ENCODE data around the gene SORCS2. TPM values are rescaled to one million over a fixed set of nuclear protein-coding genes. Genes with fewer than 3 reads are reported as not detected.
A peak's percentile ranks its signal among the peaks of the same experiment; 100 is the strongest.

Gene SORCS2
- total and polyA plus RNA-seq, 3 donors from 2014 or later: 2.7 to 4.6 (median 2.9) TPM

- WGBS, 2 donors: 94 to 100% methylated on average over 1 to 2 of the region's 2 CpGs
- Histone ChIP-seq H3K4me1 (no peaks in the 10 kb centered on the region), H3K27ac (no peak overlapping the region)
Measured at GRCh38 chr4:7288751-7289523, 96.6 kb downstream of the SORCS2 start.

DNA sequence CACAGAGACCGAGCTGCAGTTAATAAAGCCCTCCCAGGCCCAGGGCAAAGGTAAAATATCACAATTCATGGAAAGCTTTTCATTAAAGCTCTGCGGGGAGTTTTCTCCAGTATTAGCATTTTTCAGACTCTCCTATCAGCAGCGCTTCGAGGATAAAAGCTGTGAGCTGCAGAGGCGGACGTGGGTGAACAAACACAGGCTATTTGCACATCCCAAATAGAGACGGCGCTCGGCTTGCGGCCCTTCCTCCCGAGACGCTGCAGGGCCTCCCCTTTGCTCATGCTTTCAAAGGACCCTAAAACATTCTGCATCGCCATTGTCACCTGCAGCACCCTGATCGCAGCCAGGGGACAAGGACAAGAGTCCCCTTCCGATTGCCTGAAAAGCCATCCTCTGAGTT lies 97.3 kb downstream of the SORCS2 start:
- no peaks in the 10 kb centered on the region for H3K36me3 ChIP-seq (ENCODE audit: low read depth, missing control alignments)
- WGBS, 2 donors: 47 to 76% methylated on average over 6 to 15 of the region's 15 CpGs
- no peak overlapping the region for H3K27ac ChIP-seq
- TF ChIP-seq, protein P1, sequence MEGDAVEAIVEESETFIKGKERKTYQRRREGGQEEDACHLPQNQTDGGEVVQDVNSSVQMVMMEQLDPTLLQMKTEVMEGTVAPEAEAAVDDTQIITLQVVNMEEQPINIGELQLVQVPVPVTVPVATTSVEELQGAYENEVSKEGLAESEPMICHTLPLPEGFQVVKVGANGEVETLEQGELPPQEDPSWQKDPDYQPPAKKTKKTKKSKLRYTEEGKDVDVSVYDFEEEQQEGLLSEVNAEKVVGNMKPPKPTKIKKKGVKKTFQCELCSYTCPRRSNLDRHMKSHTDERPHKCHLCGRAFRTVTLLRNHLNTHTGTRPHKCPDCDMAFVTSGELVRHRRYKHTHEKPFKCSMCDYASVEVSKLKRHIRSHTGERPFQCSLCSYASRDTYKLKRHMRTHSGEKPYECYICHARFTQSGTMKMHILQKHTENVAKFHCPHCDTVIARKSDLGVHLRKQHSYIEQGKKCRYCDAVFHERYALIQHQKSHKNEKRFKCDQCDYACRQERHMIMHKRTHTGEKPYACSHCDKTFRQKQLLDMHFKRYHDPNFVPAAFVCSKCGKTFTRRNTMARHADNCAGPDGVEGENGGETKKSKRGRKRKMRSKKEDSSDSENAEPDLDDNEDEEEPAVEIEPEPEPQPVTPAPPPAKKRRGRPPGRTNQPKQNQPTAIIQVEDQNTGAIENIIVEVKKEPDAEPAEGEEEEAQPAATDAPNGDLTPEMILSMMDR (IDR thresholded peaks at IDR 0.05): no peak
- TF ChIP-seq POLR2A (IDR thresholded peaks at IDR 0.05): no peak
- H3K27me3 ChIP-seq: no peaks in the 10 kb centered on the region
- H3K9me3 ChIP-seq: no peaks in the 10 kb centered on the region
- H3K4me1 ChIP-seq: no peaks in the 10 kb centered on the region
- no peak for DNase-seq
- intact Hi-C loops (cut with DNase I; ENCODE audit: low total_unique reads): no loop called here
- no peak overlapping the region for H3K4me3 ChIP-seq

More at GRCh38 chr4:7288751-7289523, 96.6 kb downstream of the SORCS2 start:
- Histone ChIP-seq H3K9me3 (no peaks in the 10 kb centered on the region), H3K36me3 (ENCODE audit: low read depth, missing control alignments) (no peaks in the 10 kb centered on the region), H3K4me3 (no peak overlapping the region), H3K27me3 (no peaks in the 10 kb centered on the region)
- intact Hi-C loops (cut with DNase I; ENCODE audit: low total_unique reads): no loop called here
- DNase-seq: no peak
- no peak for TF ChIP-seq POLR2A (IDR thresholded peaks at IDR 0.05)

DNA sequence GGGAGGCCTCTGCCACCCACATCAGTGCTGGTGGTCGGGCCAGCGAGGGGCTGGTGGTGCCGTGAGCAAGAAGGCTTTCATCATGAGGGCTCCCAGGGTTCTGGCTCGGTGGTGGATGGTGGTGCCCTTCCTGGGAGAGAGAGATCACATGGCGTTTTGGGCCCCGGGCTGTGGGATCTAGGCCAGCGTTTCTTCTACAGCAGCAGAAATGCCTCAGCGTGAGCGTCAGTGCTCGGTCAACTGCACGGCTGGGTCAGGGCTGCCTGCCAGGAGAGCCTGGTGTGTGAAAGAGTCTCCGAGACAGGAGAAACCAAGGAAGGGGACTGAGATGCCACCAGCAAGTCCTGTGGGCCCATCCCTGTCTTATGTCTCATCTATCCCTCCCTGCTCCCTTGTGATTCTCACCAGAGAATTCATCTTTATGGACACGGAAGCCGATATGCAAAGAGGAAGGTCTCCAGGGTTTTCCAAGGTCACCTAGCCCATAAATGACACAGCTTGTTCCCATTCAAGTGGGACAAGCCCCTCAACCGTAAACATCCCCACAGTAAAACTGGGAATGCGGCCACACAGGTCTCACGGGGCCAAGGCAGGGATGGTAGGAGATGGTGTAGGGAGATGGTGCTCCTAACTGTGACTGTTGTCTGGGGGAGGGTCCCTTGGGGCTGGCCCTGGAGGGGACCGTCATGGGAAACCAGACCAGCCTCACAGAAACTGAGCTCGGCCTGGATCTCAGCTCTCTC lies 99.2 kb downstream of the SORCS2 start:
- no peak for TF ChIP-seq POLR2A (IDR thresholded peaks at IDR 0.05)
- TF ChIP-seq, protein P1 (IDR thresholded peaks at IDR 0.05): no peak
- no peak overlapping the region for H3K27ac ChIP-seq
- no peak overlapping the region for H3K4me3 ChIP-seq
- peak; percentile 34 for DNase-seq
- no peaks in the 10 kb centered on the region for H3K27me3 ChIP-seq
- H3K4me1 ChIP-seq: peaks cover 6% of the 10 kb centered on the region
- intact Hi-C loops (cut with DNase I; ENCODE audit: low total_unique reads): loop anchor here (10.0 kb wide), 1 partner anchor 97 kb away; the partner anchor contains the start of gene SORCS2
- no peaks in the 10 kb centered on the region for H3K36me3 ChIP-seq (ENCODE audit: low read depth, missing control alignments)
- WGBS, 2 donors: 75 to 82% methylated on average over 18 to 19 of the region's 19 CpGs
- H3K9me3 ChIP-seq: no peaks in the 10 kb centered on the region

DNA sequence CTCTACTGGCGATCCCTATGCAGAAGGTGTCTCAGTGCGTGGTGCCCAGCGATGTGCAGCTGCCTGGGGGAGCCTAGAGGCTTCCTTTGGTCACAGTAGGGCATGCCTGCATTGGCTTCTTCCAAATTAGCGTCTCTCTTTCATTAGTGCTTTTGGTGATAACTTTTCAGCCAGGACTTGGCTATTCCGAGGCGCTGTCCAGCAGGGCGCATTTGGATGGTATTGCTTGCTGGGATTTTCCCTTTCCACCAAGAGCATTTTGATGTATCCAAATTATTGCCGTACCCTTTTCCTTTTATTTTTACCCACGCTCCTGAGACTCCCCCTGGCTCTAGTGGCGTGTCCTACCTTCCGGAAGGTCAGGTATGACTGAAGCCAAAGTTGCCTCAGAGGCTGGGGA lies 101.4 kb downstream of the SORCS2 start:
- DNase-seq: no peak
- H3K36me3 ChIP-seq (ENCODE audit: low read depth, missing control alignments): no peaks in the 10 kb centered on the region
- peaks cover 6% of the 10 kb centered on the region for H3K4me1 ChIP-seq
- no peaks in the 10 kb centered on the region for H3K9me3 ChIP-seq
- TF ChIP-seq POLR2A (IDR thresholded peaks at IDR 0.05): no peak
- TF ChIP-seq, protein P1 (IDR thresholded peaks at IDR 0.05): no peak
- no peak overlapping the region for H3K4me3 ChIP-seq
- WGBS, 2 donors: 90 to 92% methylated on average over 10 to 11 of the region's 11 CpGs
- intact Hi-C loops (cut with DNase I; ENCODE audit: low total_unique reads): loop anchor here (10.0 kb wide), 1 partner anchor 99 kb away; the partner anchor contains the start of gene SORCS2
- no peak overlapping the region for H3K27ac ChIP-seq
- H3K27me3 ChIP-seq: no peaks in the 10 kb centered on the region

- Histone ChIP-seq H3K4me1 (peaks cover 6% of the 10 kb centered on the region), H3K9me3 (no peaks in the 10 kb centered on the region), H3K27ac (no peak overlapping the region), H3K4me3 (no peak overlapping the region), H3K27me3 (no peaks in the 10 kb centered on the region), H3K36me3 (ENCODE audit: low read depth, missing control alignments) (no peaks in the 10 kb centered on the region)
- no peak for DNase-seq
- WGBS, 2 donors: 61 to 86% methylated on average over 7 of the region's 7 CpGs
- TF ChIP-seq, protein P1 (IDR thresholded peaks at IDR 0.05): no peak
- TF ChIP-seq POLR2A (IDR thresholded peaks at IDR 0.05): no peak
- intact Hi-C loops (cut with DNase I; ENCODE audit: low total_unique reads): loop anchor here (10.0 kb wide), 1 partner anchor 99 kb away; the partner anchor contains the start of gene SORCS2
Measured at GRCh38 chr4:7294176-7294756, 101.9 kb downstream of the SORCS2 start.
